OCI-LY1 (cell line): ENCODE measurements around the gene CYB5D1.

Source experiments
- H2AFZ ChIP-seq: fragments of 200-600 bp; sonication (generic), shearing (Covaris generic); 2 replicates; pipeline ENCODE4 v1.6.0; 2014; ENCODE audit warnings: antibody characterized with exemption, mild to moderate bottlenecking, low read length
- H3F3A ChIP-seq: fragments of 200-600 bp; sonication (generic), shearing (Covaris generic); 2 replicates; pipeline ENCODE4 v1.6.0; 2014; ENCODE audit warnings: mild to moderate bottlenecking, antibody characterized with exemption, low read length, moderate library complexity; ENCODE audit not compliant: insufficient read depth
- H3K27ac ChIP-seq: fragments of 200-600 bp; sonication (generic); 2 replicates; pipeline ENCODE4 v1.5.1; 2014; ENCODE audit warnings: low read length, mixed run types, mild to moderate bottlenecking, low read depth; ENCODE audit not compliant: poor library complexity, severe bottlenecking
- H3K27me3 ChIP-seq: fragments of 200-600 bp; sonication (generic); 2 replicates; pipeline ENCODE4 v1.6.0; 2014; ENCODE audit warnings: antibody characterized with exemption, mild to moderate bottlenecking, low read length, moderate library complexity; ENCODE audit not compliant: insufficient read depth
- H3K36me3 ChIP-seq: fragments of 200-600 bp; sonication (generic); 2 replicates; pipeline ENCODE4 v1.6.1; 2014; ENCODE audit warnings: mild to moderate bottlenecking, antibody characterized with exemption, low read length, moderate library complexity, mixed read lengths; ENCODE audit not compliant: insufficient read depth
- H3K4me1 ChIP-seq: fragments of 200-600 bp; sonication (generic); 2 replicates; pipeline ENCODE4 v1.5.1; 2014; ENCODE audit warnings: mild to moderate bottlenecking, low read length, moderate library complexity; ENCODE audit not compliant: insufficient read depth, severe bottlenecking
- H3K4me2 ChIP-seq: fragments of 200-600 bp; sonication (generic), shearing (Covaris generic); 2 replicates; pipeline ENCODE4 v1.6.1; 2014; ENCODE audit warnings: low read length
- H3K4me3 ChIP-seq: fragments of 200-600 bp; sonication (generic); 2 replicates; pipeline ENCODE4 v1.5.1; 2014; ENCODE audit warnings: low read length, low read depth, mild to moderate bottlenecking, mixed read lengths; ENCODE audit not compliant: poor library complexity, severe bottlenecking
- H3K79me2 ChIP-seq: fragments of 200-600 bp; shearing (Covaris generic); 2 replicates; pipeline ENCODE4 v1.6.1; 2016; ENCODE audit warnings: mixed run types, low read length, mixed read lengths; ENCODE audit not compliant: insufficient read depth
- H3K9ac ChIP-seq: fragments of 200-600 bp; sonication (generic), shearing (Covaris generic); 2 replicates; pipeline ENCODE4 v1.6.1; 2014; ENCODE audit warnings: mild to moderate bottlenecking, low read length, mixed read lengths
- H3K9me2 ChIP-seq: fragments of 200-600 bp; sonication (generic), shearing (Covaris generic); 2 replicates; pipeline ENCODE4 v1.6.1; 2014; ENCODE audit warnings: low read depth, mild to moderate bottlenecking, low read length, mixed read lengths
- H3K9me3 ChIP-seq: fragments of 200-600 bp; shearing (Covaris generic); 2 replicates; pipeline ENCODE4 v1.6.1; 2014; ENCODE audit warnings: low read length, mixed read lengths
- H4K20me1 ChIP-seq: fragments of 200-600 bp; sonication (generic), shearing (Covaris generic); 2 replicates; pipeline ENCODE4 v1.6.0; 2016; ENCODE audit warnings: mild to moderate bottlenecking, low read length; ENCODE audit not compliant: insufficient read depth
- CTCF ChIP-seq: fragments of 200-600 bp; sonication (generic), shearing (Covaris generic); IDR thresholded peaks from 2 replicates; pipeline ENCODE4 v1.5.1; 2017; ENCODE audit warnings: mild to moderate bottlenecking, antibody characterized with exemption, low read length, moderate library complexity, mixed read lengths
- EZH2 ChIP-seq: fragments of 200-600 bp; sonication (generic), shearing (Covaris generic); IDR thresholded peaks from 2 replicates; pipeline ENCODE4 v1.8.0; 2017; ENCODE audit warnings: borderline replicate concordance, mixed run types, mild to moderate bottlenecking, antibody characterized with exemption, low read length, moderate library complexity, mixed read lengths

The CYB5D1 gene

GRCh38 chr17:7831233-7831632 is 26.6 kb upstream of the CYB5D1 start:
- no peaks in the 10 kb centered on the region for H3F3A ChIP-seq
- H3K4me3 ChIP-seq, result no peak overlapping the region
- no peaks in the 10 kb centered on the region for H3K9me2 ChIP-seq
- no peaks in the 10 kb centered on the region for H3K27me3 ChIP-seq
- no peak overlapping the region for H2AFZ ChIP-seq
- TF ChIP-seq CTCF (no peak), EZH2 (no peak)
- no peak overlapping the region for H3K4me2 ChIP-seq
- H3K36me3 ChIP-seq, result no peaks in the 10 kb centered on the region
- no peak overlapping the region for H3K27ac ChIP-seq
- H3K4me1 ChIP-seq, result peaks cover 12% of the 10 kb centered on the region
- H3K9ac ChIP-seq, result no peak overlapping the region
- H3K9me3 ChIP-seq, result no peaks in the 10 kb centered on the region
- H4K20me1 ChIP-seq, result no peaks in the 10 kb centered on the region
- no peaks in the 10 kb centered on the region for H3K79me2 ChIP-seq

- H3K4me2 ChIP-seq, result peak overlapping the region; percentile 79; the same call in 1 of the 2 replicates
- H3K27ac ChIP-seq, result no peak overlapping the region
- no peak for TF ChIP-seq CTCF
- TF ChIP-seq EZH2, result no peak
- H3K9ac ChIP-seq, result no peak overlapping the region; the same call in 1 of the 2 replicates
- no peak overlapping the region for H3K4me3 ChIP-seq
- H3K4me1 ChIP-seq, result peaks cover 18% of the 10 kb centered on the region
- no peaks in the 10 kb centered on the region for H4K20me1 ChIP-seq
- no peaks in the 10 kb centered on the region for H3K36me3 ChIP-seq
- no peaks in the 10 kb centered on the region for H3K9me2 ChIP-seq
- no peaks in the 10 kb centered on the region for H3K27me3 ChIP-seq
- no peak overlapping the region for H2AFZ ChIP-seq
- H3K79me2 ChIP-seq, result no peaks in the 10 kb centered on the region
- no peaks in the 10 kb centered on the region for H3F3A ChIP-seq
- H3K9me3 ChIP-seq, result no peaks in the 10 kb centered on the region
Observed at GRCh38 chr17:7832431-7832830, 25.4 kb upstream of the CYB5D1 start.

- Histone ChIP-seq H3K4me2 (peak overlapping the region; percentile 79), H3K27me3 (no peaks in the 10 kb centered on the region), H2AFZ (no peak overlapping the region), H3K9me3 (no peaks in the 10 kb centered on the region), H4K20me1 (no peaks in the 10 kb centered on the region), H3K9ac (peak overlapping the region; percentile 72; the same call in 1 of the 2 replicates), H3F3A (no peaks in the 10 kb centered on the region), H3K4me3 (peak overlapping the region; percentile 68), H3K79me2 (no peaks in the 10 kb centered on the region), H3K4me1 (peaks cover 23% of the 10 kb centered on the region), H3K27ac (peak overlapping the region; percentile 95), H3K9me2 (no peaks in the 10 kb centered on the region), H3K36me3 (no peaks in the 10 kb centered on the region)
- TF ChIP-seq CTCF (no peak), EZH2 (no peak)
Observed at GRCh38 chr17:7833011-7833794, 24.6 kb upstream of the CYB5D1 start.
